ENCODE data around the gene CORO2B.
"Not testable (repeated sequence)": the region's sequence is repeated elsewhere in the genome, so short reads cannot be mapped to it uniquely, and the experiment has no call there.

CORO2B gene

GRCh38 chr15:68719672-68720071 is 140.9 kb downstream of the CORO2B start:
- DNase-seq: no peak

GRCh38 chr15:68721886-68722285 is 143.1 kb downstream of the CORO2B start:
- DNase-seq: no peak

- peak in 1 of 56 donors; percentile 20 for DNase-seq
These were observed 146.9 kb downstream of the CORO2B start for GRCh38 chr15:68725736-68726135.

GRCh38 chr15:68726246-68726645 is 147.5 kb downstream of the CORO2B start:
- no peak for DNase-seq

GRCh38 chr15:68729789-68730411 is 151.1 kb downstream of the CORO2B start:
- peak in 1 of 56 donors; percentile 20 for DNase-seq

- peak in 39 of 56 donors; percentile 6 to 72 (median 27) for DNase-seq
These were observed 151.7 kb downstream of the CORO2B start for GRCh38 chr15:68730471-68730919.

GRCh38 chr15:68730976-68731897 is 152.4 kb downstream of the CORO2B start:
- no peak for DNase-seq

- DNase-seq: no peak
These were observed 153.7 kb downstream of the CORO2B start for GRCh38 chr15:68732451-68732850.

- DNase-seq: no peak
These were observed 154.9 kb downstream of the CORO2B start for GRCh38 chr15:68733666-68734065.

GRCh38 chr15:68734352-68734751 is 155.6 kb downstream of the CORO2B start:
- DNase-seq: no peak

GRCh38 chr15:68734881-68735280 is 156.1 kb downstream of the CORO2B start:
- no peak for DNase-seq

- DNase-seq: no peak
These were observed 156.8 kb downstream of the CORO2B start for GRCh38 chr15:68735610-68736009.

GRCh38 chr15:68739390-68740080 is 160.7 kb downstream of the CORO2B start:
- peak in 23 of 56 donors; percentile 7 to 59 (median 32) for DNase-seq

GRCh38 chr15:68743256-68743655 is 164.5 kb downstream of the CORO2B start:
- no peak for DNase-seq

GRCh38 chr15:68749365-68749764 is 170.6 kb downstream of the CORO2B start:
- DNase-seq: no peak

- no peak for DNase-seq
These were observed 171.0 kb downstream of the CORO2B start for GRCh38 chr15:68749793-68750192.

- no peak for DNase-seq
These were observed 172.8 kb downstream of the CORO2B start for GRCh38 chr15:68751622-68752021.

- DNase-seq: no peak
These were observed 176.9 kb downstream of the CORO2B start for GRCh38 chr15:68755731-68756130.

GRCh38 chr15:68759982-68760579 is 181.3 kb downstream of the CORO2B start:
- not testable (repeated sequence) for DNase-seq

- DNase-seq: no peak
These were observed 184.3 kb downstream of the CORO2B start for GRCh38 chr15:68763063-68763462.

- DNase-seq: no peak
These were observed 185.3 kb downstream of the CORO2B start for GRCh38 chr15:68764090-68764489.
